Left forelimb (tissue), 1 donor: ENCODE data around the gene DAPP1.

ENCODE experiments used
- DNase-seq: peaks from one replicate; pipeline ENCODE4 v3.0.0-alpha.2; 2018; ENCODE audit warnings: low spot score

DAPP1 gene

GRCh38 chr4:99917575-99917974 lies 100.9 kb downstream of the DAPP1 start:
- no peak for DNase-seq

DNA sequence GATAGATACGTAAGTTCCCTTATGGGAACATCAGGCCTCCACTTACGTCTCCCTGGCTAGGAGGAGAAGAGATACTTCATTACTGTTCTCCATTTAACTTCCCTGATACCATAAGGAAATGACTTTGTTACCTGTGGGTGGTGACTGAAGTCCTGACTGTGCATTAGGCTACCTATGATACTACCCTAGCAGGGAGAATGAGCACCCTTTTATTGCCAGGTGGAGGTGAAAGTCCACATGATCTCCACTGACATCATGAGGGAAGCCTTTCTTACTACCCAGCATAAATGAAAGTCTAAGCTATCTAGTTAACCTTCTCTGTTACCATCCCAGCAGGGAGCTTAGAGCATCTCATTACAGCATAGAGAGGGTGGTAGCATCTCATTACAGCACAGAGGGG lies 102.0 kb downstream of the DAPP1 start:
- no peak for DNase-seq
